ENCODE results near the gene LAMB3. TPM values are rescaled to one million over a fixed set of nuclear protein-coding genes. Genes with fewer than 3 reads are reported as not detected.
A peak's percentile ranks its signal among the peaks of the same experiment; 100 is the strongest.

LAMB3 gene
- polyA plus RNA-seq, 1 of the 3 experiments (the other 2 are of a cell fraction) = 18.0 TPM

GRCh38 chr1:209651138-209651587 is 1.1 kb downstream of the LAMB3 start (continued):
- TF ChIP-seq USF2 (IDR thresholded peaks at IDR 0.05; ENCODE audit: borderline replicate concordance, low read depth, low read length) (no peak), CTCF (IDR thresholded peaks at IDR 0.05) (no peak), MXI1 (IDR thresholded peaks at IDR 0.05; ENCODE audit: low read depth, low read length) (no peak), TEAD4 (IDR thresholded peaks at IDR 0.05; ENCODE audit: borderline replicate concordance, insufficient read depth) (0 out of 2 replicates have a peak, but pooled peaks have one; percentile 19), RAD21 (IDR thresholded peaks at IDR 0.05; ENCODE audit: low read length) (no peak), USF1 (IDR thresholded peaks at IDR 0.05; ENCODE audit: borderline replicate concordance, low read depth) (no peak), NRF1 (IDR thresholded peaks at IDR 0.05; ENCODE audit: low read depth, low read length) (no peak), IRF3 (IDR thresholded peaks at IDR 0.05; ENCODE audit: low read depth, low read length) (no peak), MAX (IDR thresholded peaks at IDR 0.05; ENCODE audit: low read depth) (peak; percentile 89), RFX5 (IDR thresholded peaks at IDR 0.05; ENCODE audit: low read length) (no peak), EP300 (IDR thresholded peaks at IDR 0.05; ENCODE audit: borderline replicate concordance in 1 of 2, low read depth in 1 of 2, low read length in 1 of 2) (peak in 1 of 2 experiments; percentile 12; a peak in 1 of 4 replicates), SIN3A (IDR thresholded peaks at IDR 0.05; ENCODE audit: borderline replicate concordance, low read depth, low read length) (no peak), RXRA (IDR thresholded peaks at IDR 0.05; ENCODE audit: borderline replicate concordance, low read depth) (peak; percentile 27; the same call in 1 of the 2 replicates), MEF2A (IDR thresholded peaks at IDR 0.05; ENCODE audit: borderline replicate concordance, low read depth) (no peak), REST (IDR thresholded peaks at IDR 0.05; ENCODE audit: low read depth, low read length) (no peak), EZH2phosphoT487 (IDR thresholded peaks at IDR 0.05; ENCODE audit: borderline replicate concordance, low read depth) (no peak), GATA2 (CRISPR knock-in tag; IDR thresholded peaks at IDR 0.05) (no peak), TAF1 (IDR thresholded peaks at IDR 0.05; ENCODE audit: borderline replicate concordance, low read depth, low read length) (no peak), FOSL2 (IDR thresholded peaks at IDR 0.05; ENCODE audit: borderline replicate concordance, low read depth) (peak; percentile 87)
